OCI-LY3 (cell line): ENCODE data around the gene BMI1.

Experiments used
- EZH2phosphoT487 ChIP-seq: fragments of 200-600 bp; shearing (Covaris generic); IDR thresholded peaks from 2 replicates; pipeline ENCODE4 v1.6.1; 2018; ENCODE audit warnings: antibody characterized with exemption, mixed run types, low read depth
- TF ChIP-seq, protein P1 (sequence below): fragments of 200-600, 300-600 bp; sonication (generic); IDR thresholded peaks from 2 replicates; pipeline ENCODE4 v1.5.1; 2014; ENCODE audit warnings: antibody characterized with exemption, low read length, low read depth

DNA sequence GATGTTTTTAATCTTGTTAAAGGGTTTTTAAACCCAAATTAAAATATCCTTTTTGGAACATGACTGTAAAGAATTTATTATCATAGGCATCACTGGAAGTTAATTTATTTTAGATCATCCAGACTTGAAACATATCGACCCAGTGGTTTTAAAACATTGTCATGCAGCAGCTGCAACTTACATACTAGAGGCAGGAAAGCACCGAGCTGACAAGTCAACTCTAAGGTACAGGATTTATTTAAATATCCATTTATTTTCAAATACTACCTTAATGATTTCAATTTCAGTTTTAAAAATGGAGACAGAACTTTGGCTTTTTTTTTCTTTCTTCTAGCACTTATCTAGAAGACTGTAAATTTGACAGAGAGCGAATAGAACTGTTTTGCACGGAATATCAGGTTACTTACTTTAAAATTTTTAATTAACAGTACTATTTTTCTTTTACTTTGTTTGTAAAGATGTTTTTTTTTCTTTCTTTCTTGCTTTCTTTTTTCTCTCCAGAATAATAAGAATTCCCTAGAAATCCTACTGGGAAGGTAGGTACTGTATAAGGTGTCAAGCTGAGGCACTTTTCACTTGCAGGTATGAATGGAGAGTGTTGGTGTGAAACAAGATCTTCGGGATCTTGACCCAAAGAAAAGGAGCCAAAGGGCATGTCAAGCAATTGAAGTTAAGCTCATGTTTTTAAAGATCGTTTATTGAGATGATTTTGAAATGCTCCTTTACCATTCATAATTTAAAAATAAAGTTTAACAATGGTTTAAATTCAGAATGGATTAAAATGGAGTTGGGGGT is 2.9 kb upstream of the BMI1 start:
- TF ChIP-seq EZH2phosphoT487 = no peak
- TF ChIP-seq, protein P1, sequence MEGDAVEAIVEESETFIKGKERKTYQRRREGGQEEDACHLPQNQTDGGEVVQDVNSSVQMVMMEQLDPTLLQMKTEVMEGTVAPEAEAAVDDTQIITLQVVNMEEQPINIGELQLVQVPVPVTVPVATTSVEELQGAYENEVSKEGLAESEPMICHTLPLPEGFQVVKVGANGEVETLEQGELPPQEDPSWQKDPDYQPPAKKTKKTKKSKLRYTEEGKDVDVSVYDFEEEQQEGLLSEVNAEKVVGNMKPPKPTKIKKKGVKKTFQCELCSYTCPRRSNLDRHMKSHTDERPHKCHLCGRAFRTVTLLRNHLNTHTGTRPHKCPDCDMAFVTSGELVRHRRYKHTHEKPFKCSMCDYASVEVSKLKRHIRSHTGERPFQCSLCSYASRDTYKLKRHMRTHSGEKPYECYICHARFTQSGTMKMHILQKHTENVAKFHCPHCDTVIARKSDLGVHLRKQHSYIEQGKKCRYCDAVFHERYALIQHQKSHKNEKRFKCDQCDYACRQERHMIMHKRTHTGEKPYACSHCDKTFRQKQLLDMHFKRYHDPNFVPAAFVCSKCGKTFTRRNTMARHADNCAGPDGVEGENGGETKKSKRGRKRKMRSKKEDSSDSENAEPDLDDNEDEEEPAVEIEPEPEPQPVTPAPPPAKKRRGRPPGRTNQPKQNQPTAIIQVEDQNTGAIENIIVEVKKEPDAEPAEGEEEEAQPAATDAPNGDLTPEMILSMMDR = no peak
